Prostate gland (tissue), 2 donors: Measurements from ENCODE around the gene DIP2B. TPM values are rescaled to one million over a fixed set of nuclear protein-coding genes. Genes with fewer than 3 reads are reported as not detected.

Source experiments
- DNase-seq: peaks from one replicate; pipeline ENCODE4 v3.0.0-alpha.2; 2019; ENCODE audit warnings: low spot score
- H3K27ac ChIP-seq, 2 donors: fragments of 200-600 bp; sonication (generic); 2 replicates each; pipeline ENCODE4 v1.5.1; 2017 to 2019
- H3K27me3 ChIP-seq: fragments of 200-600 bp; sonication (generic); replicated peaks from 2 replicates; pipeline ENCODE4 v1.5.1; 2019; ENCODE audit not compliant: insufficient read depth
- H3K36me3 ChIP-seq, 2 donors: fragments of 200-600 bp; sonication (generic); 1 replicate in 1 of 2; 2 replicates in 1 of 2; pipeline versions ENCODE4 v1.5.1 to v1.8.1; 2017 to 2019
- H3K4me1 ChIP-seq: fragments of 200-600 bp; sonication (generic); replicated peaks from 2 replicates; pipeline ENCODE4 v1.5.1; 2019
- H3K4me3 ChIP-seq, 2 donors: fragments of 200-600 bp; sonication (generic); 2 replicates each; pipeline ENCODE4 v1.5.1; 2017 to 2019
- H3K9me3 ChIP-seq: fragments of 200-600 bp; sonication (generic); 2 replicates; pipeline ENCODE4 v1.5.1; 2017
- CTCF ChIP-seq, 4 experiments: fragments of 200-600 bp in 2 of 4; fragments of 450-650 bp in 2 of 4; sonication (generic) in 2 of 4; IDR thresholded peaks; 1 replicate in 3 of 4; 2 replicates in 1 of 4; pipeline ENCODE4 v1.5.1; 2016 to 2019; ENCODE audit warnings: antibody characterized with exemption in 4 of 4, mild to moderate bottlenecking in 2 of 4, moderate library complexity in 2 of 4
- POLR2A ChIP-seq: fragments of 450-650 bp; IDR thresholded peaks from one replicate; pipeline ENCODE4 v1.6.1; 2016; ENCODE audit warnings: antibody characterized with exemption, mild to moderate bottlenecking
- POLR2AphosphoS5 ChIP-seq: sonication (generic); formaldehyde crosslinking; IDR thresholded peaks from one replicate; pipeline ENCODE4 v1.6.1; 2017; ENCODE audit warnings: antibody characterized with exemption
- WGBS: methylation state at CpG from one replicate; pipeline ENCODE4 v1.1.5; 2018; 5-methylcytosine and 5-hydroxymethylcytosine counted together
- intact Hi-C: fragments of 100-400 bp; cut with DNase I; formaldehyde crosslinking; loops from one replicate; pipeline ENCODE4 v1.14.2; 2022
- total RNA-seq, 2 donors: library from RNA; depleted of rRNA; stranded (reverse); fragments of >200 nt; gene quantifications; one replicate each; pipeline ENCODE4 v1.1.0, GENCODE V29; 2016

Gene DIP2B
- total RNA-seq, 2 donors from 2014 or later: 23.2 to 56.3 TPM

DNA sequence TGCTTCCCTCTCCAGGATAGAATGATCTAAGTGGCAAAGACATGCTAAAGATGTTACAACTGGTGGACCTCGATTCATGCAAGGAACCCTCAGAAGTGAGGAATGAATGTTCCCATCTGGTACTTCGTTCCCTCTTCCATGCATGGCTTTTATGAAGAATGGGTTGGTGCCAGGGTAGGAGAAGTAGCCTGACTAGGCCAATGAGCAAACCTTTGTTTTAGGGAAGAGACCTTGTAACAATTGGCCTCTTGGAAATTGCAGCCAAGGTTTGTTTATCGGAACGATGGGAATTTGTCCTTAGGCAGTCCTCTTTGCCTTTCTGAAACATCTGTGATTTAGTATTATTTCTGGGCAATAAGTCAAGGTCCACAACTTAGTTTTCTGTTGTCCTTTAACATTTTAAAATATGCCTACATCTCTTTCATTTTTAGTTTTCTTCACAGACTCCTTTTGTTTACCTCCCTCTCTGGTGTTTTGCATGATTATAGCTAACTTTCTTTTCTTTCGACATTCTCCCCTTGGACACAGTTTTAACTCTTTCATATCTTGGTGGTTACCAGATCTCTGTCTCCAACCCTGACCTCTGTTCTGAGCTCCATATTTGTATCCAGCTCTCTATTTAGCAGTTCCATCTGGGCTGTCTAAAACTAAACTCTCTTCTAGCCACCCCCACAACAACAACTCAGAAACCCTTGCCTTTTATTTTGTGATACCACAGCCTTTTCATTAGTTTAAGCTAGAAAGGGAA, 70.0 kb downstream of the DIP2B start:
- no peaks in the 10 kb centered on the region for H3K4me1 ChIP-seq
- no peak overlapping the region for H3K4me3 ChIP-seq
- no peak for DNase-seq
- no peaks in the 10 kb centered on the region for H3K27me3 ChIP-seq
- intact Hi-C loops: loop anchor here (10.0 kb wide), 1 partner anchor 70 kb away; the partner anchor contains the start of gene DIP2B
- no peak for TF ChIP-seq CTCF (IDR thresholded peaks at IDR 0.05)
- no peak for TF ChIP-seq POLR2AphosphoS5
- no peak for TF ChIP-seq POLR2A
- peak overlapping the region in 1 of 2 donors; percentile 10 for H3K27ac ChIP-seq
- WGBS: 24% methylated on average over 5 of the region's 5 CpGs
- no peaks in the 10 kb centered on the region for H3K9me3 ChIP-seq
- no peaks in the 10 kb centered on the region for H3K36me3 ChIP-seq

- WGBS: 82% methylated on average over 1 of the region's 1 CpG
- Histone ChIP-seq H3K27ac (no peak overlapping the region), H3K27me3 (no peaks in the 10 kb centered on the region), H3K4me3 (no peak overlapping the region), H3K4me1 (no peaks in the 10 kb centered on the region), H3K36me3 (no peaks in the 10 kb centered on the region), H3K9me3 (no peaks in the 10 kb centered on the region)
- TF ChIP-seq CTCF (IDR thresholded peaks at IDR 0.05) (no peak), POLR2AphosphoS5 (no peak), POLR2A (no peak)
- DNase-seq: no peak
- intact Hi-C loops: loop anchor here (10.0 kb wide), 1 partner anchor 75 kb away; the partner anchor contains the start of gene DIP2B
Measured at GRCh38 chr12:50579757-50580267, 75.0 kb downstream of the DIP2B start.

DNA sequence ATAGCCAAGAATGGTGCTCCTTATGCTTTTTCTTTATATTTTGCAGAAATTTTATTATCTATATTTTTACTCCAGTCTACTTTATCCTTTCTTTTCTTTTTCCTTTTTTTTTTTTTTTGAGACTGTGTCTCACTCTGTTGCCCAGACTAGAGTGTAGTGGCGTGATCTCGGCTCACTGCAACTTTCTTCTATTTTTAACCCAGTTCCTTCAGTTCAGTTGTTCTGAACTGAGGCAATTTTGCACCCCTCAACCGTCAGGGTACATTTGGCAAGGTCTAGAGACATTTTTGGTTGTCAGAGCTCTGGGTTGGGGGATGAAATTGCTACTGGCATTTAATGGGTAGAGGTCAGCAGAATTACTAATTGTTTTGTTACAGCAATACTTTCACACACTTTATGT, 75.7 kb downstream of the DIP2B start:
- Histone ChIP-seq H3K36me3 (no peaks in the 10 kb centered on the region), H3K27ac (no peak overlapping the region), H3K9me3 (no peaks in the 10 kb centered on the region), H3K27me3 (no peaks in the 10 kb centered on the region), H3K4me3 (no peak overlapping the region), H3K4me1 (no peaks in the 10 kb centered on the region)
- WGBS: 81% methylated on average over 3 of the region's 3 CpGs
- DNase-seq: no peak
- TF ChIP-seq POLR2AphosphoS5 (no peak), POLR2A (no peak), CTCF (IDR thresholded peaks at IDR 0.05) (no peak)
- intact Hi-C loops: no loop called here

GRCh38 chr12:50581226-50582184, 76.7 kb downstream of the DIP2B start:
- H3K36me3 ChIP-seq: no peaks in the 10 kb centered on the region
- TF ChIP-seq POLR2AphosphoS5 (no peak), CTCF (IDR thresholded peaks at IDR 0.05) (no peak), POLR2A (no peak)
- H3K27me3 ChIP-seq: no peaks in the 10 kb centered on the region
- no peak overlapping the region for H3K27ac ChIP-seq
- H3K4me3 ChIP-seq: no peak overlapping the region
- intact Hi-C loops: no loop called here
- DNase-seq: peak; percentile 24
- no peaks in the 10 kb centered on the region for H3K9me3 ChIP-seq
- H3K4me1 ChIP-seq: no peaks in the 10 kb centered on the region
- WGBS: 70% methylated on average over 10 of the region's 10 CpGs
